Stimulated activated CD8-positive, alpha-beta memory T cell treated with anti-CD3 and anti-CD28 coated beads, Interleukin-4, amount 100 ng/mL, for 48 hours (primary cell): ENCODE data around the gene SYTL1.

Experiments
- DNase-seq: peaks from one replicate; pipeline ENCODE4 v3.0.0-alpha.2; 2020

Gene SYTL1

DNA sequence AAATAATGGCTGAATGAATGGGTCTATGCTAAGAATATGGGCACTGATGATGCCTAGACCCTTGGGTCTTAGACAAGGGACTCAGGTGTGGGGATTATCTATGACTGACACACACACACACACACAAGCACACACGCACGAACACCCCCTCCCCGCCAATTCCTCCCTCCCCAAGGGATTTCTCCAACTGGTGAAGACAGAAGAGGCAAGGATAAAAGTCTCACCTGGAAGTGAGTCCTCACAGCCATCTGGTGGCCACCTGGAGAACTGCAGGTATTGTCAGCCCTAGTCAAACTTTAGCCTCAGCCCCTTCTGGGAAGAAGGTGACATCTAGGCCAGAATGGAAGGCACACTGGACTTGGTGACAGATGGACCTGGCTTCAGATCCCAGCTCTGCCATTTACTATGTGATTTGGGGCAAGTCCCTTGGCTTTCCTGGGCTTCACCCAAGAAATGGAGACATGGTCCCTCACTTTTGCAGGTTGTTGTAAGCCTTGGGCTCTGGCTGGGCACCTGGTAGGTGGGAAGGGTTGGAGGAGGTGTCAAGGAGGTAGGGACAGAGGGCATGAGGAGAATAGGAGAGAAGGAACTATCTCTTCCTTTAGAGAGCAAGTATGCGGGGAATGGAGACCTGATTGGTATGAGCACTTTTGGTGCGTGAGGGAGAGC, 46.6 kb downstream of the SYTL1 start:
- peak; percentile 88 for DNase-seq

DNA sequence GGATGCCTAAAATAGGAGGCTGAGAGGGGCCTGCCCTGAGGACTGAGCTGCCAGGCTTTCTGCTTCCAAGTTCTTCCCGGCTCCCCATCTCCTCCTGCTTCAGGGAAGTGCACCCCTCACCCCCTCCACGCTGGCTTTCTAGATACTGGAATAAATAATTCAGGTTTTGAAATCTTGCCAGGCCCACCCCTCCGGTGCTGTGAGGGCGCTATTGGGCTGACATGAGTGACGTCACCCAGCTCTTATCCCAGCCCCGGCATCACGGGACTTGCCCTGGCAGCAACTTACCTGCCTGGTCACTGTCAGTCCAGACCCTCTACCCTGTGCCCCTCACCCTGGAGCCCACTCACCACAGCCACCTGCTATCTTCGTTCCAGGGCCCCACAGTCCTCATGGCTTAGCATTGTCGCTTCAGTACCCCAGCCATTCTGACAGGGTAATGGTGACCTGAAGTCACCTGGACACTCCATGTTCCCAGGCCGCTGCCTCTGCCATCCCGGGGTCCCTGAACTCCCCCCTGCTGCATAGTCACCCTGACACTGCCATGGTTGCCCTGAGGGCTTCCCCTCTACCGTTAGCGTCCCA, 49.8 kb downstream of the SYTL1 start:
- peak; percentile 54 for DNase-seq

DNA sequence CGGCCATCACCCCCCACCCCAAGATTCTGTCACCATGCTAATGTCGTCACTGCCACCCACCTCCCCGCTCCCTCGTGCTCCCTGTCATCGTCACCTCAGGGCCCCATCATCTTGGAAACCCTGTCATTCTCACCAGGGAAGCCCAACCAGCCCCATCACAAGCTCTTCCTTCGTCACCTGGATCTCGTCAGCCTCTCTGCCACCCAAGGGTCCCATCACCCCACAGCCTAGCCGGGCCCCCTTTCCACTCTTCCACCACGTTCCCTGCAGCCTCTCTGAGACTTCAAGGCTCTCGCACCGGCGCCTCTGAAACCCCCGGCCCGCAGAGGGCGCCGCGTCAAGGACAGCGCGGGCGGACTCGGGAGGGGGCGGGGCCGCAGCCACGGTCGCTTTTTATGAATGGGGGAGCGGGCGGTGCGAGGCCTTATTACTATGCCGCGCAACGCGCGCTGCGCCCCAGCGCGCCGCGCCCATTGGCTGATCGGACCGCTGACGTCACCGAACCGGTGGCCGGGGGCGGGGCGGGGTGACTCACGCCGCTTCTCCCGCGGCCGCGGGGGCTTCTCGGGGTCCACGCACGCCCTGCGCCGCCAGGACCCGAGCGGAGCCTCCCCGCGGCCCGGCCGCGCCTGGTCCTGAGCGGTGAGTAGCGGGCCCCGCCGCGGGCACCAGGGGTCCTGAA, 50.4 kb downstream of the SYTL1 start, which contains the start of gene GPR3:
Gene GPR3 (plus strand): TSS at position 527 of the 682 bp plus-strand sequence. CDS start 1,177 bp downstream, outside the sequence.
- DNase-seq, result peak; percentile 97

DNA sequence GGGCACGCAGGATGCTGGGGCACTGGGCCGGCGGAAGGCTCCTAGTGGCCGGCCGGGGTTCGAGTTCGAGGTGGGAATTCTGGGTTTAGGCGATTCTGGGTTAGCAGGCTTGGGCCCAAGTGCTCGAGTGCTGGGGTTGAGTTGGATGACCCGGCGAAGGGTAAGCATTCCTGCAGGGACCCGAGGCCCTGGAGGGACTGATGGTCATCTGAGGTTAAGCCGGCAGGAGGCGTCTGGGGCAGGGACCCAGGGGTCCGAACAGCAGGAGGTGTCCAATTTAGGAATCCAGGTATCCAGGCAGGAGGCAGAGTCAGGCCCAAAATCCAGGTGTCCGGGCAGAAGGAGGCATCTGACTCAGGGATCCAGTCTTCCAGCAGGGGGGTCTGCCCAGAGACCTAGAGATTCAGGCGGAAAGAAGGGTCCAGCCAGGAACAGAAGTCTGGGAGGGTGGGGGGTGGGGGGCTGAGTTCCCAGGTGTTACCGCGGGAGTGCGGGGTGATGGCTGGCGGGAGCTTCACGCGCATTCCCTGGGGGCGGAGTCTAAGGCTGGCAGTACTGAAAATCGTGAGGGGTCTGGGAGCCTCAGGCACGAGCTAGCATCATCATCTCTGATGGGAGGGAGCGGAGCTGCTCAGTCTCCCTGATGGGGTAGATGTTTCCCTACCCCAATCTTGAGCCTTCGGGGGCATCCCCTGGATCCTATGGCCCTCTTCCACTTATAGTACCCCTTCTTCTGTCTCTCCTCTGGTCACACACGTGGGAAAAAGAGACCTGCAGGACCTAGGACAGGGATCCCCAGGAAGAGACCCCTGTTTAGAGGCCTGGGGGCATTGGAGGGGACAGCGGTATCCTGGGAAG, 51.2 kb downstream of the SYTL1 start:
- peak; percentile 35 for DNase-seq

DNA sequence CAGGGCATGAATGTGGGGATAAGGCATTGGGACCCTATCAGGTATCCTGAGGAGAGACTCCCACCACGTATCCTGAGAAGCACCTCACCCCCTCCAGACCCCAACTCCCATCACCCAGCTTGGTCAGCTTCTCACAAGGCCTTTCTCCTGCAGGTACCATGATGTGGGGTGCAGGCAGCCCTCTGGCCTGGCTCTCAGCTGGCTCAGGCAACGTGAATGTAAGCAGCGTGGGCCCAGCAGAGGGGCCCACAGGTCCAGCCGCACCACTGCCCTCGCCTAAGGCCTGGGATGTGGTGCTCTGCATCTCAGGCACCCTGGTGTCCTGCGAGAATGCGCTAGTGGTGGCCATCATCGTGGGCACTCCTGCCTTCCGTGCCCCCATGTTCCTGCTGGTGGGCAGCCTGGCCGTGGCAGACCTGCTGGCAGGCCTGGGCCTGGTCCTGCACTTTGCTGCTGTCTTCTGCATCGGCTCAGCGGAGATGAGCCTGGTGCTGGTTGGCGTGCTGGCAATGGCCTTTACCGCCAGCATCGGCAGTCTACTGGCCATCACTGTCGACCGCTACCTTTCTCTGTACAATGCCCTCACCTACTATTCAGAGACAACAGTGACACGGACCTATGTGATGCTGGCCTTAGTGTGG, 51.9 kb downstream of the SYTL1 start:
- no peak for DNase-seq

DNA sequence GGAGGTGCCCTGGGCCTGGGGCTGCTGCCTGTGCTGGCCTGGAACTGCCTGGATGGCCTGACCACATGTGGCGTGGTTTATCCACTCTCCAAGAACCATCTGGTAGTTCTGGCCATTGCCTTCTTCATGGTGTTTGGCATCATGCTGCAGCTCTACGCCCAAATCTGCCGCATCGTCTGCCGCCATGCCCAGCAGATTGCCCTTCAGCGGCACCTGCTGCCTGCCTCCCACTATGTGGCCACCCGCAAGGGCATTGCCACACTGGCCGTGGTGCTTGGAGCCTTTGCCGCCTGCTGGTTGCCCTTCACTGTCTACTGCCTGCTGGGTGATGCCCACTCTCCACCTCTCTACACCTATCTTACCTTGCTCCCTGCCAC, 52.4 kb downstream of the SYTL1 start:
- DNase-seq, result no peak

DNA sequence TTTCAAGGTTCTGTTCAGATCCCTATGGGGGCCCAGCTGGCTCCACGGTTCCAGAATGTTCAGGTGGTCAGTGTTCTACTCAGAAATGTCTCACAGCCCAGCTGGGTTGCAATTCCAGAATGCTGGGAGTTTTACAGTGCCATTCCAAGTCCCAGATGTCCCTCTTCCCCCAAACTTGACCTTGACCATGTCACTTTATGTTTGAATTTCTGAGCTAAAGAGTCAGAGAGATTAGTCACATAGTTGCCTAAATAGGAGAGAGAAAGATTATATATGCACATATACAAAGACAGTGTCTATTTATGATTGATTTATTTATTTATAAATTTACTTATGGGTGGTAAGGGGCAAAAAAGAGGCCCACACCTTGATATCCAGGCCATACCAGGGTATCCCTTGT, 53.1 kb downstream of the SYTL1 start:
- no peak for DNase-seq

DNA sequence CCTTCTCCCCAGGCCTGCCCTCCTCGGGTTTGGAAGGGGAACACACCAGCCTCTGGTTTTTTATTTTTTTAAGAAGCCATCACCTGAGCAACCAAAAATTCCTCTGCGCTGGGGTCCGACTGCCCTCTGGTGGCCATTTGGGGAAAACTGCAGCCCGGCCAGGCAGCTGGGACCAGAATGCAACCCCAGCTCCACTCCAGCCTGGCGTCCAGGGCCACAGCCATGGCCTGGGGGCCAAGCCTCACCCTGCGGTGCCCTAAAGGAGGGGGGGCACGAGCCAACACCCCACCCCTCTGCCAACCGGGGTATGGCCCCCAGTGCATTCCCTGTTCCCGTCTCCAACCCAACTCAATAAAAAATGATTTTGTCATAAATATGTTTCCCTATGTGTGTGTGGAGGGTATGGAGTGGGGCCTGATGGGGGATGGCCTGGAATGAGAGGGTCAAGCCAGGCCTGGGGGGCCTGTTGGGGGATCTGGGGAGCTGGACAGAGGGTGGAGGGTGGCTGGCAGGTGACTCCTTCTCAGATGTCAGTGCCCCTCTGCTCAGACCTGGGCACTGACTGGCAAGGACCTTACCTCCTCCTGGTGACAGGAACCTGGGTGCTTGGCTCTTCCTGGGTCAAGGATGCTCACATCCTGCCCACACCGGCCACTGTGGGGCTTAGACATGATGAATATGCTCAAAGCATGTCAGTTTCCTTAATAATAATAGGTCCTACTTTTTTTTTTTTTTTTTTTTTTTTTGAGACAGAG, 53.8 kb downstream of the SYTL1 start:
- DNase-seq, result peak; percentile 86

DNA sequence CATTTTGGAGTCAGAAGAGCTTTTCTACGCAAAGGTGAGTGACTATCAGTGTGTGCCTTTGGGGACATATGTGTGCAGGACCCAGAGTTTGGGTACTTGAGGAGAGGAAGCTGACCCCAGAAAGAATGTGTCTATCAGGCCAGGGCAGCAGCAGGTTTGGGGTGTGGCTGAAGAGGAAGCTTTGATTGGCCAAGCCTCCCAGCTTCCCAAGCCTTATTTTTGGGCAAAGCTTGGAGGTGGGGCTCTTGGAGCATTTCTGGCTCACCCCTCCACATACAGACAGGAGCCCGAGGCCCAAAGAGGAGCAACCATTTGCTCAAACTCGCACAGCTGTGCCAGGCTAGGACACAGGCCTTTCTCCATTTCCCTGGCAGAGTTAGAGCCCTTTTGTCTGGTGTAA, 55.3 kb downstream of the SYTL1 start:
- no peak for DNase-seq

DNA sequence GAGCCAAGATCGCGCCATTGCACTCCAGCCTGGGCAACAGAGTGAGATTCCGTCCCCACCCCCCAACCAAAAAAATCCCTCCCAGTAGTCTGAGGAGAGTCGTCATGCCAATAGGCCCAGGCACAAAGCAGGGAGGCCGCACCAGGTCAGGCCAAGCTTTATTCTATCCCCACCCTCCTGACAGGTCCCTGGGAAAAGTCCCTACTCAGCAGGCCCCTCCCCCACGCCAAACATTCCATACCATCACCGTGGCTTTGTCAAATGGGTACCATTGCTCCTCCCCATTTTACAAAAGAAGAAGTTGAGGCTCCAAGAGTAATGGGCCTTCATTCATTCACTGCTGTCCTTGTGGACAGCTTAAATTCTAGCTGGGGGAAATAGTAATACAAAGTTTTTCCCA, 55.9 kb downstream of the SYTL1 start:
- no peak for DNase-seq

DNA sequence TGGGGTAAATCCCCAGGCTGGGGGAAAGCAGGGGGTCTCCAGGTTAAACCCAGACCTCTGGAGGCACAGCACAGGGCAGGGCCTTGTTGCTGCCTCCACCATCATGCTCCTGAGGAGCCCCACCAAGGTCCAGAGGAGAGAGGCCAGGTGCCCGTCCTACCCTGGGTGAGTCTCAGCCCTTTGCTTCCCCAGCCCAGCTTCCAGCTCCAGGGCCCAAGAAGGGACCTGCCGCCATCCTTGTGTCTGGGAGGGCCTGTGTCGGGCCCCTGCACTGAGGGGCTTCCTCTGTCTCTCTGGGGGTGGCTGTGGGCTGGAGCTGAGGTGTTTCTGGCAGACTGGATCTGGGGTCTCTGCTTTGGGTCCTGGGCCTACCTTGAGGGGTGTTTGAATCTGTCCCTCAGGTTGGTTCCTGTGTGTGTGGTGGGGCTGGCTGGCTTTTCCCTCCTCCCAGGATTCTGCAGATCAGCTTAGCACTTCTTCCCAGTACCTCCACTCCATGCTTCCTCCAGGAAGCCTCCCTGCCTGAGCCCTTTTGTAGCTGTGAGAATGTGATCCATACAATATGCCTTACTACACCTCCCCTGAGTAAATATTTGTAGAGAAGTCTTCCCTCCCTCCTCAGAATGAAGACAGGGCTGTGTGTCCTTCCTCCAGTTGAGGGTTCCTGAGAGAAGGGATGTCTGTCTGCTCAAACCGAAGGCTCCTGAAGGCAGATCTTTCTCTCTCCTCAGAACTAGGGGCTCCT, 56.8 kb downstream of the SYTL1 start:
- no peak for DNase-seq

DNA sequence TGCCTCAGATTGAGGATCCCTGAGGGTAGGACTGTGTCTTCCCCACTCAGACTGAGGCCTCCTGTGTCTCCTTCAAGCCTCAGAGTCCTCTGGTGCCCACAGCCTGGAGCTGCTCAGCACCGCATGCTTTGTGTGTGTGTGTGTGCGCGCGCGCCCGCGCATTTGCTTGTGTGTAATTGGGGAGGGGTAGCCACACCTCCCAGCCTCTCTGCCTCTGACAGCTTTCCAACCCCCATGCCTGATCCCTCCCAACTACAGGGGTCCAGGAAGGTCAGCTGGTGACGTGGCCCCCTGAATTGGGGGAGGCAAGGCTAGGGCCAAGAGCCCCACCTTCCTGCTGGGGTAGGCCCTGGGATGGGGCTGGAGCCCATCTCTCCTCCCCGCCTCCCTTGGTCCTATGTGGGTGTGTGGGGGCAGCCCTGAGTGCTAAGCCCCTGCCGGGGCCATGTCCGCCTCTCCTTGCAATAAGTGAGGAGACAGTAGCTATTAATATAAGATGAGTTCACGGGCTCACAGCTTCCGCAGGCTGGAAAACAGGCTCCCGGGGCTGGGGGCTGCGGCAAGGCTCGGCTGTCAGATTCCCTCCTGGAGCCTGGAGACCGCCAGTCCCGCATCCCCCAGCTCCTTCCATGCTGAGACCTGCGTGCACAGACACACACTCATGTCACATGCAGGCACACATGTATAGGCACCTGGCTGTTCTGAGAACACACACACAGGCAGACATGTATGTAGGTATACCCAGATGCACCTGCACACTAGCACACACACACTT, 57.6 kb downstream of the SYTL1 start:
- no peak for DNase-seq

DNA sequence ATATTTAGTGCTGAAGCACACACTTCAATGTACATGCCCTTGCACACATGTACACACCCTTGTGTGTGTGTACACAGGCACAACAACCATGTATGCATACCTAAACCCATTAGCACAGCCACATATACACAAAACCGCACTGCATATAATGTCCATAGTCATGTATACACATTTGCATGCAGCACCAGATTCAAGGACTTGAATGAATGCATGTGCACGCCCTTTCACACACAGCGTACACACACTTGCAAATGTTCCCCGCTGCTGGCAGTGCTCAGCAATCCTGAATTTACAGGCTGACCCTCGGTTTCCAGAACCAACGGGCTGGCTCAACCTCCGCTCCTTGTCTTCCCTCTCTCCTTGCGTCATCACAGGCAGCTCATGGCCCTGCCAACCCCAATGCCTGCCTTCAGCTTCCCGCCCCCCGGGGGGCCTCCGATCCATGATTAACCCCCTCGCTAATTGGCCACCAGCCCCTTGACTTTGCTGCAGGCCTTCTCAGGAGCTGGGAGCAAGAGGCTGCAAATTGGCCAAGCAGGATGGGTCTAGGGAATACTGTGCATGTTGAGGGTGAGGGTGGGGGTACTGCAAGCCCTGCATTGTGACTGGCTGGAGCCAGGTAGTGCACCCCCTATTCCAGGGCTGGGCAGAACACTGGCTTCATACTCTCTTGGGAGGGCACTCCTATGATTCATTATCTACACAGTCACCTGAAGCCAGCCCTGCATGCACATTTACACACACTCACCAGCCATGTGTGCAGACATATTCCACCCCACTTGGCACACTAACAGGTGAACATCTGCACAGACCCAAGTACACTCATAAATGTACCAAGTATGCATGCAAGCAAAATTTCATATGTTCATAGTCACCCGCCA, 58.5 kb downstream of the SYTL1 start:
- no peak for DNase-seq

DNA sequence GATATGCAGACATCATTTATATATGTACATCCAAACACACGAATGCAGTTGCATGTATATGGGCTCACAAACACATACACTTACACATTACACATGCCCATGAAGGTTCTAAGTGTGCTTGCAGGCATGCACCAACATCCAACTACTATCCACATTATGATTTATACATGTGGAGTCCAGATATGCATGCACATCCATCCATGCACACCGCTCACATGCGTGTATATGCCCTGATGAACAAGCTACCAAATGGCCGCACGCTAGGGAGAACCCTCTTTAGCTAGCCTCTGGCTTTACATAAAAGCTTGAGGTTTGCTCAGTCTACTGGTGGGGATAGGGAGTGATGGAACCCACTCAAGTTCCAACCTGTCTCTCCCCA, 59.1 kb downstream of the SYTL1 start:
- DNase-seq, result no peak

DNA sequence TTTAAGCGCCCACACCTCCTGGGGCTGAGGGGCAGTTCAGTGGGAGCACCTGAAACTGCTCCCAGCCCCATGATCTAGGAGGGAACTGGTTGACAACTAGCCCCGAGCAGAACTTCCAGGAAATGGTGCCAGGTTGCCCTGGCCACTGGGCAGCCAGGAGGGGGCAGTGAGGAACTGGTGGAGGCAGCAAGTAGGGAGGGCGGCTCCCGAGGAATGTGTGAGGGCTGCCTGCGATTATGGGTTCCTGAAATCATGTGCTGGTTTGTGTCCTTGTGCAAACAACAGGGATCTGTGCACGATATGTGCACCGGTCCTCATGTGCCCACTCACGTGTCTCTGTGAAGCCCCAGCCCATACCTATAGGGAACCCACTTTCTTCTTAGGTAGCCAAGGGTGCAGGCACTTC, 60.5 kb downstream of the SYTL1 start:
- peak; percentile 35 for DNase-seq

DNA sequence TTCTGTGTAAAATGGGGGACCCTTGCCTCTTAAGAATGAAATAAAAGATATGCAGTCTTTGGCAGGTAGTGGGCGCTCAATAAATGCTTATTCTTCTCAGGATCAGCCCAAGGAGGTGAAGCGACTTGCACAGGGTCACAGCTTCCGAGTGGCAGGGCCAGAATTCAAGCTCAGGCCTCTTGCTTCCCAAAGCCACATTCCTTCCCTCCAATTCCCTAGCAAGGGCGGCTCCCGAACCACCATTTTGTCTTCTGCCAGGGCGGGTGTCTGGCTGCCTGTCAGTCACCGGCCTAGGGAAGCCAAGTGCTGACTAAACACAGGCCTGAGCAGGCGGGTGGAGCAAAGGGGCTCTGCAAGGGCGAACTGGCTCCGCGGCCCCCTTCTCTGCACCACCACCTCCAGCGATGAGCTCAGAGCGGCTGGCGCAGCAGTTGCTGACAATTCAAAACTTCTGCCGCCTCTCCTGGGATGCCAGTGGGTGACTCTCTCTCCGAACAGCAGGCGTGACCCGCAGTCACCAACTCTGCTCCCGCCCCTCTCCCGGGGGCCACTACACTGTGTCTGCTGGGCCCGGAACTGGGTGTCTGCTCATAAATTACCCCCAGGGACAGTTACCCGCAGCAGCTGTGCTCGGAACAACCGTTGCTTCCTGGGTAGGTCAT, 61.4 kb downstream of the SYTL1 start:
- peak; percentile 54 for DNase-seq
